ENCODE data around the gene ARMH2.

DNA sequence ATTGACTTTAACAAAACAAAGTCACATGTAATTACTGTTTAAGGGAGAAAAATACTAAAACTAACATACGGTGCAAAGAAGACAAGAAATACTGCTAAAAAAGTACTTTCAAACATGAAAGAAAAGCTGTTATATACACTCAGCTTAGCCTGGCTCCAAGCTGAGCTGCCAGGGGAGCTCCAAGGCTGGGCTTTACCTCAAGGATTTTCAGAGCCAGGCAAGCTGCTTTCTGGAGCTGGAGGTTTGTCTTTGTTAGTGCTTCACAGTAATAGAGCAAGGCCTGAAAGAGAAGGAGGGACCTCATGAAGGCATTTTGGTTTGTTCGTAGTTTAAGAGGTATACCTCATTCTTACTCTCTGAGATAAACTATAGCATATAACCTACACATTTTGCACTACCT, 19.6 kb upstream of the ARMH2 start:
- TF ChIP-seq, protein P1, sequence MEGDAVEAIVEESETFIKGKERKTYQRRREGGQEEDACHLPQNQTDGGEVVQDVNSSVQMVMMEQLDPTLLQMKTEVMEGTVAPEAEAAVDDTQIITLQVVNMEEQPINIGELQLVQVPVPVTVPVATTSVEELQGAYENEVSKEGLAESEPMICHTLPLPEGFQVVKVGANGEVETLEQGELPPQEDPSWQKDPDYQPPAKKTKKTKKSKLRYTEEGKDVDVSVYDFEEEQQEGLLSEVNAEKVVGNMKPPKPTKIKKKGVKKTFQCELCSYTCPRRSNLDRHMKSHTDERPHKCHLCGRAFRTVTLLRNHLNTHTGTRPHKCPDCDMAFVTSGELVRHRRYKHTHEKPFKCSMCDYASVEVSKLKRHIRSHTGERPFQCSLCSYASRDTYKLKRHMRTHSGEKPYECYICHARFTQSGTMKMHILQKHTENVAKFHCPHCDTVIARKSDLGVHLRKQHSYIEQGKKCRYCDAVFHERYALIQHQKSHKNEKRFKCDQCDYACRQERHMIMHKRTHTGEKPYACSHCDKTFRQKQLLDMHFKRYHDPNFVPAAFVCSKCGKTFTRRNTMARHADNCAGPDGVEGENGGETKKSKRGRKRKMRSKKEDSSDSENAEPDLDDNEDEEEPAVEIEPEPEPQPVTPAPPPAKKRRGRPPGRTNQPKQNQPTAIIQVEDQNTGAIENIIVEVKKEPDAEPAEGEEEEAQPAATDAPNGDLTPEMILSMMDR (IDR thresholded peaks at IDR 0.05), result no peak
- no peak for TF ChIP-seq POLR2AphosphoS5 (IDR thresholded peaks at IDR 0.05)

All from stomach (tissue), 4 donors.